PC-9 (cell line): ENCODE measurements around the gene SPEG. TPM values are rescaled to one million over a fixed set of nuclear protein-coding genes. Genes with fewer than 3 reads are reported as not detected.

Experiments used
- BruUV-seq: library from RNA; stranded (reverse); fragments of 400-500 nt; replicated peaks from 2 replicates; lab custom pipeline; 2021; lab: Mats Ljungman, UMichigan
- CTCF ChIA-PET: fragments of 300-600 bp; sonication (Branson Sonifier 250); formaldehyde crosslinking; loops from one replicate; lab custom pipeline; 2022; ENCODE audit warnings: antibody characterized with exemption; lab: Charles Lee
- POLR2A ChIA-PET: fragments of 300-600 bp; sonication (Branson Sonifier 250); formaldehyde crosslinking; loops from one replicate; lab custom pipeline; 2022; ENCODE audit warnings: antibody characterized with exemption; ENCODE audit not compliant: unreplicated experiment; lab: Charles Lee
- DNase-seq, 2 experiments: peaks; one replicate each; pipeline versions ENCODE4 v3.0.0 to v3.0.0-alpha.2; 2015 to 2022; ENCODE audit warnings: mixed read lengths in 1 of 2
- H2AFZ ChIP-seq: fragments of 200-600 bp; sonication (generic); 2 replicates; pipeline ENCODE4 v1.8.1; 2017; ENCODE audit warnings: antibody characterized with exemption
- H3F3A ChIP-seq: fragments of 200-600 bp; sonication (generic); 2 replicates; pipeline ENCODE4 v1.8.1; 2017; ENCODE audit warnings: antibody characterized with exemption, mild to moderate bottlenecking, low read depth; ENCODE audit not compliant: insufficient read depth
- H3K27ac ChIP-seq: fragments of 200-600 bp; sonication (generic); 2 replicates; pipeline ENCODE4 v1.6.1; 2016; ENCODE audit warnings: mixed run types
- H3K27me3 ChIP-seq: fragments of 200-600 bp; sonication (generic); 2 replicates; pipeline ENCODE4 v1.6.1; 2016; ENCODE audit warnings: low read depth, mixed run types; ENCODE audit not compliant: insufficient read depth
- H3K36me3 ChIP-seq: fragments of 200-600 bp; sonication (generic); 2 replicates; pipeline ENCODE4 v1.6.1; 2016; ENCODE audit warnings: low read depth, mixed run types
- H3K4me1 ChIP-seq: fragments of 200-600 bp; sonication (generic); replicated peaks from 2 replicates; pipeline ENCODE4 v1.6.1; 2016; ENCODE audit warnings: mixed run types; ENCODE audit not compliant: insufficient read depth
- H3K4me2 ChIP-seq: fragments of 200-600 bp; sonication (generic); 2 replicates; pipeline ENCODE4 v1.6.1; 2017; ENCODE audit warnings: mixed run types
- H3K4me3 ChIP-seq: fragments of 200-600 bp; sonication (generic); 2 replicates; pipeline ENCODE4 v1.6.1; 2016; ENCODE audit warnings: mixed run types
- H3K79me2 ChIP-seq: fragments of 200-600 bp; sonication (generic); 2 replicates; pipeline ENCODE4 v1.6.1; 2017; ENCODE audit warnings: low read depth, mixed run types
- H3K9me2 ChIP-seq: fragments of 200-600 bp; sonication (generic); 2 replicates; pipeline ENCODE4 v1.8.1; 2017; ENCODE audit warnings: mild to moderate bottlenecking; ENCODE audit not compliant: insufficient read depth
- H3K9me3 ChIP-seq: fragments of 200-600 bp; sonication (generic); 2 replicates; pipeline ENCODE4 v1.8.1; 2016; ENCODE audit warnings: low read depth; ENCODE audit not compliant: insufficient read depth
- H4K20me1 ChIP-seq: fragments of 200-600 bp; sonication (generic); 2 replicates; pipeline ENCODE4 v1.8.1; 2017; ENCODE audit not compliant: insufficient read depth
- EZH2 ChIP-seq: fragments of 200-600 bp; sonication (generic); IDR thresholded peaks from 2 replicates; pipeline ENCODE4 v1.8.0; 2017; ENCODE audit warnings: antibody characterized with exemption, low read depth
- intact Hi-C: fragments of 100-400 bp; cut with micrococcal nuclease; formaldehyde crosslinking; loops from one replicate; pipeline ENCODE4 v1.10.0; 2022; ENCODE audit not compliant: unreplicated experiment
- total RNA-seq: library from RNA; stranded (reverse); gene quantifications from 2 replicates; pipeline ENCODE4 v1.2.3, GENCODE V29; 2021
- TF ChIP-seq, protein P1 (sequence below): fragments of 200-600 bp; sonication (generic); conservative IDR thresholded peaks from 2 replicates; pipeline ENCODE4 v1.6.1; 2017; ENCODE audit warnings: mixed run types, antibody characterized with exemption, mild to moderate bottlenecking, moderate library complexity

SPEG gene
- total RNA-seq, 1 experiment from 2014 or later, result 46.8 TPM

DNA sequence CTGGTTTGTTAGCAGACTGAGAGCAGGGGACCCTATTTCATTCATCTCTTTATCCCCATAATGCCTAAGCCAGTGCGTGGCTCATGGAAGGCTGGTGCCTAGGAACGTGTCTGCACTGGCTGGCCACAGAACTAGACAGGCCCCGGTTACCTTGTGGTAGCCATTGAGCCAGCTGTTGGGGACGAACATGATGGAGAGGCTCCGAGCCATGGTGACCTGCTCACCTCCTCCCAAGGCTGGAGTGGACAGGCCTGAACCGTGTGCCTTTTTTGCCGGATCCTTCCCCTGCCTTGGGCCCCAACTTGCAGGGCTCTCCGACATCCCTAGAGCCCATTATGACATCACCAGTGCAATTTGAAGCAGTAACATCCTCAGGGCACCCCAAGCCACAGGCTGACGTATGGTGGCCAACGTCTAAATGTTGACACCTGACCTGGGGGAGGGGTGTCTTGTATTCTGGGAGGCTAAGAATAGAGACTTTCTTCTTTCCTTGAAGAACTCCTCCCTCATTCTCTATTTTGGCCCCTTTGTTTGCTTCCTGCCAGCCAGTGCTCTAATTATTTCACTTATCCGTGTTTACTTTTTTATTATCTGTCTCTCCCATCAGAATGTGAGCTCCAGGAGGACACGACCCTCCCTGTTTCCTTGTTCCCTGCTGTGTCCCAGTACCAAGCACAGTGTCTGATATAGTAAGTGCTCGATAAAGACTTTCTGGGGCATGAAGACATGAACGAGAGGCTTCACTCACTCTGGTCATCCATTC is 34.7 kb upstream of the SPEG start:
- no peak for DNase-seq
- Histone ChIP-seq H3K4me2 (peak overlapping the region; percentile 64), H3K9me2 (no peaks in the 10 kb centered on the region), H4K20me1 (no peaks in the 10 kb centered on the region), H3K4me3 (no peak overlapping the region), H3K36me3 (no peaks in the 10 kb centered on the region), H3K4me1 (peaks cover 29% of the 10 kb centered on the region), H3K79me2 (no peaks in the 10 kb centered on the region), H3K27me3 (no peaks in the 10 kb centered on the region), H3K9me3 (no peaks in the 10 kb centered on the region; the same call in 1 of the 2 replicates), H3F3A (peaks cover 21% of the 10 kb centered on the region; the same call in 1 of the 2 replicates), H2AFZ (no peak overlapping the region), H3K27ac (no peak overlapping the region)
- CTCF ChIA-PET, result no interaction called here
- POLR2A ChIA-PET, result no interaction called here
- intact Hi-C loops, result loop anchor here (5.0 kb wide), 2 partner anchors 57 to 242 kb away; no protein-coding TSS in a partner anchor
- TF ChIP-seq, protein P1, sequence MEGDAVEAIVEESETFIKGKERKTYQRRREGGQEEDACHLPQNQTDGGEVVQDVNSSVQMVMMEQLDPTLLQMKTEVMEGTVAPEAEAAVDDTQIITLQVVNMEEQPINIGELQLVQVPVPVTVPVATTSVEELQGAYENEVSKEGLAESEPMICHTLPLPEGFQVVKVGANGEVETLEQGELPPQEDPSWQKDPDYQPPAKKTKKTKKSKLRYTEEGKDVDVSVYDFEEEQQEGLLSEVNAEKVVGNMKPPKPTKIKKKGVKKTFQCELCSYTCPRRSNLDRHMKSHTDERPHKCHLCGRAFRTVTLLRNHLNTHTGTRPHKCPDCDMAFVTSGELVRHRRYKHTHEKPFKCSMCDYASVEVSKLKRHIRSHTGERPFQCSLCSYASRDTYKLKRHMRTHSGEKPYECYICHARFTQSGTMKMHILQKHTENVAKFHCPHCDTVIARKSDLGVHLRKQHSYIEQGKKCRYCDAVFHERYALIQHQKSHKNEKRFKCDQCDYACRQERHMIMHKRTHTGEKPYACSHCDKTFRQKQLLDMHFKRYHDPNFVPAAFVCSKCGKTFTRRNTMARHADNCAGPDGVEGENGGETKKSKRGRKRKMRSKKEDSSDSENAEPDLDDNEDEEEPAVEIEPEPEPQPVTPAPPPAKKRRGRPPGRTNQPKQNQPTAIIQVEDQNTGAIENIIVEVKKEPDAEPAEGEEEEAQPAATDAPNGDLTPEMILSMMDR, result no peak
- no peak for TF ChIP-seq EZH2
- no TSS peak for BruUV-seq

DNA sequence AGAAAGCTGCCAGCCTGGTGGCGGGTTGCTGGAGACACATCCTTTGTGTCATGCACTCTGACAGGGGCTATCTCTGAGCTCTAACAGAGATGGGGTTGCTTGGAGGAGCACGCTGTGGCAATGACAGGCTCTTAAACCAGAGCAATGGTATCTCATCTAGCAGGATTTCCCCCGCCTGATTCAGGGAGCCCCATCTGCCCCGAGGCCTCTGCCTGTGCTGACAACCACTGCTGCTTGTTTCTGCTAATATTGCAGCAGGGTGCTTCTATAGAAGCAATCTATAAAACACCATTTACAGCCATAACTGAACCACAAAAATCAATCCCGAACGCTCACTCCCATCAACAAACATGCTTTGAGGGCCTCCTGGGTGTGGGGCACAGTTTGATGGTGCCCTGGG is 34.1 kb upstream of the SPEG start:
- CTCF ChIA-PET, result interaction anchor here (0.6 kb wide), 1 partner anchor 30 kb away, joined by 9 read pairs; no protein-coding TSS in a partner anchor
- no peaks in the 10 kb centered on the region for H3K9me2 ChIP-seq
- intact Hi-C loops, result loop anchor here (5.0 kb wide), 2 partner anchors 57 to 242 kb away; no protein-coding TSS in a partner anchor

DNA sequence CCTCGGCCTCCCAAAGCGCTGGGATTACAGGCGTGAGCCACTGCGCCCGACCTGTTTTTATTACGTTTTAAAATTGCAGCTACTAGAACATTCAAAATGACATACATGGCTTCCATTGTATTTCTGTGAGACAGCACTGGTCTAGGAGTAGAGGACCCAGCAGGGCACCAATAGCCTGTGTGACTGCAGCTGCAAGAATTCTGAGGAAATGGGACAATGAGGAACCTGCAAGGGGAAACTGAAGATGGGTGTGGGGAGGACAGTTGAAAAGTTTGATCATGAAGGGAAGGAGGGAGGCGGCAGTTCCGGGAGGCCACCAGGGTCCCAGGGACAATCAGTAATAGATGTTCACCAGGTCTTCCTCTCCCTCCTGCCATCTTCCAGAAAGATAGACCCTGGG is 33.0 kb upstream of the SPEG start:
- H4K20me1 ChIP-seq, result no peaks in the 10 kb centered on the region
- CTCF ChIA-PET, result interaction anchor here (2.7 kb wide), 1 partner anchor 128 kb away, joined by 19 read pairs; no protein-coding TSS in a partner anchor
- peaks cover 21% of the 10 kb centered on the region; the same call in 1 of the 2 replicates for H3F3A ChIP-seq
- H2AFZ ChIP-seq, result no peak overlapping the region
- TF ChIP-seq, protein P1, result no peak
- TF ChIP-seq EZH2, result no peak
- POLR2A ChIA-PET, result no interaction called here
- no peaks in the 10 kb centered on the region for H3K27me3 ChIP-seq
- H3K27ac ChIP-seq, result no peak overlapping the region
- H3K9me2 ChIP-seq, result no peaks in the 10 kb centered on the region
- H3K4me1 ChIP-seq, result peaks cover 31% of the 10 kb centered on the region
- H3K36me3 ChIP-seq, result no peaks in the 10 kb centered on the region
- H3K4me2 ChIP-seq, result no peak overlapping the region
- DNase-seq, result no peak
- intact Hi-C loops, result loop anchor here (2.0 to 5.0 kb wide), 3 partner anchors 56 to 287 kb away; no protein-coding TSS in a partner anchor
- no peak overlapping the region for H3K4me3 ChIP-seq
- H3K9me3 ChIP-seq, result no peaks in the 10 kb centered on the region; the same call in 1 of the 2 replicates
- BruUV-seq, result no TSS peak
- H3K79me2 ChIP-seq, result no peaks in the 10 kb centered on the region

More for the DNA sequence above, 34.1 kb upstream of the SPEG start:
- TF ChIP-seq EZH2, result no peak
- TF ChIP-seq, protein P1, result no peak
- no TSS peak for BruUV-seq
- no peak for DNase-seq
- Histone ChIP-seq H3K27me3 (no peaks in the 10 kb centered on the region), H4K20me1 (no peaks in the 10 kb centered on the region), H3K4me2 (no peak overlapping the region), H3K79me2 (no peaks in the 10 kb centered on the region), H2AFZ (no peak overlapping the region), H3K27ac (no peak overlapping the region), H3F3A (peaks cover 21% of the 10 kb centered on the region; the same call in 1 of the 2 replicates), H3K9me3 (no peaks in the 10 kb centered on the region; the same call in 1 of the 2 replicates), H3K36me3 (no peaks in the 10 kb centered on the region), H3K4me1 (peaks cover 29% of the 10 kb centered on the region), H3K4me3 (no peak overlapping the region)
- POLR2A ChIA-PET, result no interaction called here
